SK-N-MC (cell line): ENCODE results near the gene HDX.
"Not testable (repeated sequence)": the region's sequence is repeated elsewhere in the genome, so short reads cannot be mapped to it uniquely, and the experiment has no call there.

Experiments
- DNase-seq: peaks from one replicate; pipeline ENCODE4 v3.0.0-alpha.2; 2011; ENCODE audit warnings: low read depth, low spot score
- H3K27ac ChIP-seq: fragments of 200-600 bp; sonication (generic); 2 replicates; pipeline ENCODE4 v1.5.1; 2016; ENCODE audit warnings: mixed run types
- H3K36me3 ChIP-seq: fragments of 200-600 bp; sonication (generic); 2 replicates; pipeline ENCODE4 v1.6.1; 2017; ENCODE audit warnings: antibody characterized with exemption, low read length, mixed read lengths; ENCODE audit not compliant: insufficient read depth
- H3K4me3 ChIP-seq: fragments of 200-600 bp; sonication (generic); 2 replicates; pipeline ENCODE4 v1.5.1; 2016
- H3K9ac ChIP-seq: fragments of 200-600 bp; sonication (generic); 2 replicates; pipeline ENCODE4 v1.8.0; 2017; ENCODE audit warnings: mixed run types, mixed read lengths; ENCODE audit not compliant: insufficient read length
- H3K9me3 ChIP-seq: fragments of 200-600 bp; sonication (generic); 2 replicates; pipeline ENCODE4 v1.6.1; 2017; ENCODE audit warnings: low read depth, mild to moderate bottlenecking, antibody characterized with exemption, low read length, moderate library complexity, mixed read lengths
- EZH2 ChIP-seq: fragments of 200-600 bp; sonication (generic); IDR thresholded peaks from one replicate; pipeline ENCODE4 v1.6.1; 2017; ENCODE audit warnings: antibody characterized with exemption
- FOXP2 ChIP-seq: optimal IDR thresholded peaks from 2 replicates; pipeline ENCODE3; 2011; ENCODE audit warnings: mild to moderate bottlenecking, moderate library complexity; ENCODE audit not compliant: insufficient read depth; ENCODE audit errors: extremely low read length, control extremely low read depth
- POLR2AphosphoS5 ChIP-seq: IDR thresholded peaks from 2 replicates; pipeline ENCODE4 v1.6.1; 2012; ENCODE audit warnings: mild to moderate bottlenecking, low read depth, low read length, borderline replicate concordance

Gene HDX

DNA sequence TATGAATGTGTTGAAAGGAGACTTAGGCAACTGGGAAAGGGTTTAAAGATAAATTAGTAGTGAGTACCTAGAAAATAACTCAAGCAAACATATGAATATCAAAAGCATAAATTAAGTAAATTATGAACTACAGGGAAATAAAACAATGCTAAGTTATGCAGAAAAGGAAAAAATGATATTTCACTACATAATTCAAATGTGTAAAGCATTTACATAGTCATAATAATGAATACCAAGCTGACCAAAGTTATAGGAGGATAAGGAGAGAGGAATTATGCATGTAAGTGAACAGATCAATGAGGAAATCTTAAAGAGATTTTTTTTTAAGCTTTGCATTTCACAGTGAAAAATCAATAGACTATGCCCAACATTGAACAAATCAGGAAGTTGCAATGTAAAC, 145.0 kb downstream of the HDX start:
- no peak for DNase-seq
- no peak overlapping the region for H3K27ac ChIP-seq
- H3K36me3 ChIP-seq = no peaks in the 10 kb centered on the region
- H3K4me3 ChIP-seq = no peak overlapping the region
- H3K9ac ChIP-seq = no peak overlapping the region
- H3K9me3 ChIP-seq = no peaks in the 10 kb centered on the region
- TF ChIP-seq POLR2AphosphoS5 = no peak

- no peak for DNase-seq
- Histone ChIP-seq H3K9me3 (no peaks in the 10 kb centered on the region), H3K4me3 (no peak overlapping the region), H3K9ac (no peak overlapping the region), H3K27ac (no peak overlapping the region), H3K36me3 (no peaks in the 10 kb centered on the region)
- TF ChIP-seq FOXP2 = no peak
- TF ChIP-seq POLR2AphosphoS5 = no peak
- TF ChIP-seq EZH2 = no peak
These were observed 161.3 kb downstream of the HDX start for GRCh38 chrX:84340968-84341367.

GRCh38 chrX:84339507-84340364, 162.5 kb downstream of the HDX start:
- Histone ChIP-seq H3K4me3 (no peak overlapping the region), H3K36me3 (no peaks in the 10 kb centered on the region), H3K9ac (no peak overlapping the region), H3K9me3 (no peaks in the 10 kb centered on the region), H3K27ac (no peak overlapping the region)
- TF ChIP-seq FOXP2 = no peak
- no peak for TF ChIP-seq EZH2
- no peak for TF ChIP-seq POLR2AphosphoS5
- peak; percentile 3 for DNase-seq

DNA sequence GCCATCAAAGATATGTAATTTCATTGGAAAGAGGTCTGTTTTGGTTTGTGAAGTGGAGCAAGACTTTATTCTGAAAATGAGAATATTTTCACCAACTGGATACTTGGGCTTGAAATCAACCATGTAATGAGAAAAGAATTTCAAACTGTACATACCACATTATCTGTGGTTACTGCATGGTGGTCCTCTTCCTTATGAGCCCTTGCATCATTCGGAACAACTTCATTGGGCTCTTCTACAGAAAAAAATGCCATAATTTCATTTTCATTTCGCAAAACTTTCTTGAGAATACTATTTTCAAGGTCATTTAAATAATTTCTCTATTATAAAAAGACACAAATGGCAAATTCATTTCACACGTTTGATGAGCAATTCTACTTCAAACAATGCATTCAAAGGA, 165.6 kb downstream of the HDX start:
- Histone ChIP-seq H3K36me3 (no peaks in the 10 kb centered on the region), H3K27ac (no peak overlapping the region), H3K9me3 (no peaks in the 10 kb centered on the region), H3K4me3 (no peak overlapping the region), H3K9ac (no peak overlapping the region)
- no peak for TF ChIP-seq FOXP2
- no peak for TF ChIP-seq POLR2AphosphoS5
- no peak for TF ChIP-seq EZH2
- DNase-seq = no peak

- H3K9me3 ChIP-seq = no peaks in the 10 kb centered on the region
- no peak overlapping the region for H3K4me3 ChIP-seq
- H3K27ac ChIP-seq = no peak overlapping the region
- no peak for DNase-seq
- TF ChIP-seq FOXP2 (no peak), EZH2 (no peak), POLR2AphosphoS5 (no peak)
- H3K36me3 ChIP-seq = no peaks in the 10 kb centered on the region
- no peak overlapping the region for H3K9ac ChIP-seq
These were observed 167.1 kb downstream of the HDX start for GRCh38 chrX:84335121-84335520.

DNA sequence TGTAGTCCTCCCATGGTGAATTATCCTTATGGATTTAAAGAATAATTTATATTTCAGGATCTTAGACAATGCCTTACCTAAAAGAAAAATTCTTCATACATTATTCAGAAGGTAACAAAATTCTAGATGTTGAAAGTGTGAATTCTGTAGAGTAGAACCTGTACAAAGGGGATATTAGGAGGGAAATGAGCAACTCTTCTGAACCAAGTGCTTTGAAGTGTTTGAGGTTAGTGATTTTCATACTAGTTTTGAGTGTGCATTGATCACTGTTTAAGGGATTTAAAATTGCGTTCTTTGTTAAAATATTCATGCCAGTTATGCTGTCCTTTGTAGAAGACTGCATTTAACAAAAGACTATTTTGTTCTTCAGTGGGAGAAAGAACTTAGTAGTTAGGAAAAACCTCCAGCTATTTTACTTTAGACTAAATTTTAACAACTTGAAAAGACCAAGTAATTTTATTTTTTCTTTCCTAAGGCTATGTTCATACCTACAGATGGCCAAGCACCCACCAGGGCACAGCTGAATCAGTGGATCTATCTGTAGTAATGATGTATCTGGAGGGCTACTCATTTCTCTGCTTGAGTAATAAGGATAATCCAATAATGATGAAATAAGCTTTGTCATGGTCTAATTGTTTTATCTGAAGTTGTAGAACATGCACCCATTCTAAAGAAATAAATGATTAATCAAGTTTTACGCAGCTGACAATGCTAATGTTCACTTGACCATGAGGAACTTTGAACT, 180.0 kb downstream of the HDX start:
- Histone ChIP-seq H3K9me3 (no peaks in the 10 kb centered on the region), H3K9ac (no peak overlapping the region), H3K4me3 (no peak overlapping the region), H3K36me3 (no peaks in the 10 kb centered on the region), H3K27ac (no peak overlapping the region)
- no peak for DNase-seq
- TF ChIP-seq FOXP2 (no peak), POLR2AphosphoS5 (no peak), EZH2 (no peak)

- no peaks in the 10 kb centered on the region for H3K36me3 ChIP-seq
- no peaks in the 10 kb centered on the region for H3K9me3 ChIP-seq
- TF ChIP-seq FOXP2 (no peak), EZH2 (no peak), POLR2AphosphoS5 (no peak)
- H3K9ac ChIP-seq = no peak overlapping the region
- H3K27ac ChIP-seq = no peak overlapping the region
- H3K4me3 ChIP-seq = no peak overlapping the region
- no peak for DNase-seq
These were observed 181.6 kb downstream of the HDX start for GRCh38 chrX:84320614-84321013.

- Histone ChIP-seq H3K27ac (no peak overlapping the region), H3K9ac (no peak overlapping the region), H3K36me3 (no peaks in the 10 kb centered on the region), H3K9me3 (no peaks in the 10 kb centered on the region), H3K4me3 (no peak overlapping the region)
- DNase-seq = no peak
- TF ChIP-seq POLR2AphosphoS5 = no peak
- no peak for TF ChIP-seq FOXP2
- TF ChIP-seq EZH2 = no peak
These were observed 182.2 kb downstream of the HDX start for GRCh38 chrX:84320023-84320422.

DNA sequence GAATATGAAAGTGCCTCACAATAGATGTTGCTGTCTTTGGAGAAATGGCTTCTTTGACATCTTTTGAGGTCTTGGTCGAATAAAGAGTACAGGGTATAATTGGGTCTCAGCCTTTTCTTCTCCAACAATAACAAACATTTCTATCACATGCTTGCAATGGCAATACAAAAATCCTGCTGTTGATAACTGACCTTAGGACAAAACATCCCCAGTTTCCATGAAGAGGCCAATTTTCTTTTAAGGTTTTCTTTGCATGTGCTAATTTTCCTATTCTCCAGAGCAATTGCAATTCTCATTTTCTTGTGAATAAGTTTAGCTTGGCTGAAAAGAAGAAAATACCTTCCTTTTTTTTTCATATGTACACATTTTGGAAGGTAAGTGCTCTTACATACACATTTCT, 183.6 kb downstream of the HDX start:
- no peaks in the 10 kb centered on the region for H3K9me3 ChIP-seq
- DNase-seq = no peak
- H3K9ac ChIP-seq = no peak overlapping the region
- H3K27ac ChIP-seq = no peak overlapping the region
- TF ChIP-seq POLR2AphosphoS5 (no peak), FOXP2 (no peak), EZH2 (no peak)
- no peak overlapping the region for H3K4me3 ChIP-seq
- H3K36me3 ChIP-seq = no peaks in the 10 kb centered on the region

DNA sequence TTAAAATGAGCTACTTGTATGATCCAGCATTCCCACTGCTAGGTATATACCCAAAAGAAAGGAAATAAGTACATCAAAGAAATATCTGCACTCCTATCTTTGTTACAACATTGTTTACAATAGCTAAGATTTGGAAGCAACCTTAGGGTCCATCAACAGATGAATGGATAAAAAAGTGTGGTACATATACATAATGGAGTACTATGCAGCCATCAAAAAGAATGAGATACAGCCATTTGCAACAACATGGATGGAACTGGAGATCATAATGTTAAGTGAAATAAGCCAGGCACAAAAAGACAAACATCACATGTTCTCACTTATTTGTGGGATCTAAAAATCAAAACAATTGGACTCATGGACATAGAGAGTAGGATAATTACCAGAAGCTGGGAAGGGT, 186.3 kb downstream of the HDX start:
- not testable (repeated sequence) for H3K9ac ChIP-seq, H3K9me3 ChIP-seq, H3K36me3 ChIP-seq, DNase-seq, H3K4me3 ChIP-seq, H3K27ac ChIP-seq
